ENCODE results near the gene CREB3L2. TPM values are rescaled to one million over a fixed set of nuclear protein-coding genes. Genes with fewer than 3 reads are reported as not detected.

CREB3L2 gene
- total RNA-seq, 1 donor from 2014 or later, result 8.4 TPM

DNA sequence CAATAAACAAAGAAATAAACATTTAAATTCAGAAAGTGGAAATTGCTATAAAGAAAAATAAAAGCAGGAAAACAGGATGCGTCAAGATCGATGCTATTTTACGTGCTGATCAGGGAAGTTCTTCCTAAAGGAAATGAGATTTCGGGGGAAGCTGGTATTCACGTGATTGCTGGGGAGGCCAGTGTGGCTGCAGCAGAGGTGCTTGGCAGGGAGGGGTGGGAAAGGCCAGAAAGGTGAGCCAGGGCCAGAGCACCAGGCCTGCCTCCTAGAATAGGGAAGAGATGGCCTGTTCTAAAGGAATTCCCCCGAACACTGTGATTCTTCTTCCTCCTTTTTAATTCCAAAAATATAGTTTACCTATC lies 923 bp upstream of the CREB3L2 start:
- Histone ChIP-seq H3K4me3 (ENCODE audit: low read depth, low read length) (no peak overlapping the region), H3K36me3 (ENCODE audit: control insufficient read depth, insufficient read depth, low read length) (no peaks in the 10 kb centered on the region), H3K27me3 (ENCODE audit: control insufficient read depth, insufficient read depth, low read length) (no peaks in the 10 kb centered on the region)
- TF ChIP-seq, protein P1, sequence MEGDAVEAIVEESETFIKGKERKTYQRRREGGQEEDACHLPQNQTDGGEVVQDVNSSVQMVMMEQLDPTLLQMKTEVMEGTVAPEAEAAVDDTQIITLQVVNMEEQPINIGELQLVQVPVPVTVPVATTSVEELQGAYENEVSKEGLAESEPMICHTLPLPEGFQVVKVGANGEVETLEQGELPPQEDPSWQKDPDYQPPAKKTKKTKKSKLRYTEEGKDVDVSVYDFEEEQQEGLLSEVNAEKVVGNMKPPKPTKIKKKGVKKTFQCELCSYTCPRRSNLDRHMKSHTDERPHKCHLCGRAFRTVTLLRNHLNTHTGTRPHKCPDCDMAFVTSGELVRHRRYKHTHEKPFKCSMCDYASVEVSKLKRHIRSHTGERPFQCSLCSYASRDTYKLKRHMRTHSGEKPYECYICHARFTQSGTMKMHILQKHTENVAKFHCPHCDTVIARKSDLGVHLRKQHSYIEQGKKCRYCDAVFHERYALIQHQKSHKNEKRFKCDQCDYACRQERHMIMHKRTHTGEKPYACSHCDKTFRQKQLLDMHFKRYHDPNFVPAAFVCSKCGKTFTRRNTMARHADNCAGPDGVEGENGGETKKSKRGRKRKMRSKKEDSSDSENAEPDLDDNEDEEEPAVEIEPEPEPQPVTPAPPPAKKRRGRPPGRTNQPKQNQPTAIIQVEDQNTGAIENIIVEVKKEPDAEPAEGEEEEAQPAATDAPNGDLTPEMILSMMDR (IDR thresholded peaks at IDR 0.05; ENCODE audit: insufficient read depth, low read length, severe bottlenecking), result no peak
- no peak for DNase-seq (ENCODE audit: low read depth)
- no peak for FAIRE-seq

DNA sequence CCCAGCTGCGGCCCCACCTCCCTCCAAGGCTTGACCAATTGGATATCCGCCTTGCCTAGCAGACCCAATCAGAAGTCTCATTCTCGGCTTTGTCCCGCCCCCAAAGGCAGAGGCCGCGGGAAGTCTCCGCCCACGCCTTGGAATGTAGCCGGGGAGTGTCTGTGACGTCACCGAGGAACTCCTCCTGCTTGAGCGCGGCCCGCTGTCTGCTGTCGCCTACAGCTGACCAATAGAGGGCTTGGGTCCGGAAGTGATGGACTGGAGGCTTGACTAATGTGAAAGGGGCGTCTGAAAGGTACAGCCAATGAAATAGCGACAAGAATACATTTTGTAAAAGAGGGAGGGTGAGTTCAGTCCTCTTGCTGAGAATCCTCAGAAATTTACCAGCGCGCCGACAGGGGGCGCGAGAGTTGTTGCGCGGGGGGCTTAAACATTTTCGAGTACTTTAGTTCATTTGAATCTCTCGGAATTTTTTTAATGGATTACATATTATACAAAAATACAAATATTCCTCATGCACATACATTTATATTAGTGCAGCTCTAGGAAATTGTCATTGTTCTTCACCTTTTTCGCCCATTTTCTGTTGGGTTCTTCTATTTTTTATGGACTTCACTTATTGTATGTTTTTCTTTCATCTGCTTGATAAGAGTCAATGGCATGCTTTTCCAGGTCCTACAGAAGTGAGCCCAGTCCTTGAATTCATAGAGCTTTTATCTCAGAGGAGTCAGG lies 376 bp upstream of the CREB3L2 start:
- peak; percentile 98 for DNase-seq (ENCODE audit: low read depth)
- TF ChIP-seq, protein P1 (IDR thresholded peaks at IDR 0.05; ENCODE audit: insufficient read depth, low read length, severe bottlenecking), result peak; percentile 72
- FAIRE-seq, result peak; percentile 76

DNA sequence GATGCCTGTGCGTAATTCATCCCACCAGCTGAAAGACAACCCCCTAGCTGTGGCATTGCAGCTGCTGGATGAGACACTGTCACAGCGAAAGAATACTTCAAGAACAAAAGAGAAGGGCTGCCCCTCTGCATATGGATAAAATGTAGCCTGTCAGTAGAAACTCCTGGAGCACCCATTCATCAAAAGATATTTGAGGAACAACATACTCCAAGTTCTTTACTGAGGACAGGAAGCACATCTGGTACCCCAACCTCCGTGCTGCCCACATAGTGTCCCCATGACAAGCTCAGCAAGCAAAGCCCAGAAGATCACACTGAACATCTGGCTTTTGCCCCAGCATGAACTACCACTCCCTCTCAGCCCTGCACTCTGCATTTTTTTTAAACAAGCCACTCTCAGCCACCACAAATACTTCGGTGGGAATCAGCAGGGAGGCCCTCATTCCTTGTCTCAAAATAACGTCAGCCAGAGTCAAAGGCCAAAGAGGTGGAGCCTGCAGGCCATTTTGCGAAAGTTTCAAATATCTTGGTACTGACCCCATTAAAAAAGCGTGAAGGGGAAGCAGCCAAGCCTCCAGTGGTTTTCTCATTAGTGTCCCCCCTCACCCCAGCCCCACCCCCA lies 1.7 kb downstream of the CREB3L2 start:
- peak; percentile 32 for DNase-seq (ENCODE audit: low read depth)
- Histone ChIP-seq H3K4me3 (ENCODE audit: low read depth, low read length) (peak overlapping the region; percentile 97), H3K27me3 (ENCODE audit: control insufficient read depth, insufficient read depth, low read length) (no peaks in the 10 kb centered on the region), H3K36me3 (ENCODE audit: control insufficient read depth, insufficient read depth, low read length) (no peaks in the 10 kb centered on the region)
- TF ChIP-seq, protein P1 (IDR thresholded peaks at IDR 0.05; ENCODE audit: insufficient read depth, low read length, severe bottlenecking), result no peak
- no peak for FAIRE-seq

More for the DNA sequence above, 376 bp upstream of the CREB3L2 start:
- Histone ChIP-seq H3K27me3 (ENCODE audit: control insufficient read depth, insufficient read depth, low read length) (no peaks in the 10 kb centered on the region), H3K36me3 (ENCODE audit: control insufficient read depth, insufficient read depth, low read length) (no peaks in the 10 kb centered on the region), H3K4me3 (ENCODE audit: low read depth, low read length) (peak overlapping the region; percentile 97)

DNA sequence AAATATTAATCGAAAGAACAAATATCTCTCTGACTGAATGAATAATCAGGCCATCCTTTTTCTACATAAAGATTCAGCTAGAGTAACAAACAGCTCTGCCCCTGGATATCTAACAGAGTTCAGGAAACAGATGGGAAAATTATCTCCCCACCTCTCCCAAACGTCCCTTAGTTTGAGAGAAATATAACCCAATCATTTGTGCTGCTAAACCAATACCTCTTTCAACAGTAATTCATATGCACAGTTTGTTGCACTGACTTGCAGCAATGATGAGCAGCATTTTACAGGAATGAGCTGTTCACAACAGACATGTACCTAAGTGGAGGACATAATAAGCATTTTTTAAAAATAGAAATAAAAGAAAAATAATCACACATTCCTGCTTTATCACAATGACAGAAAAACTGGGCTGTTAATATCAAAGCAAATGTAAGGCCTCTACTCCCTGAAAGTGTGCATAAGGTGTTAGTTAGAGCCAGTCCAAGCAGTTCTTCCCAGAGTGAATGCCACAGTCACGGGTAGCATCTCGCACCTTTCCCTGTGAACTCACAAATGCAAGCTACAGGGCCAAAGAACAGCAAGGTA lies 2.3 kb downstream of the CREB3L2 start:
- DNase-seq (ENCODE audit: low read depth) (peak; percentile 67), FAIRE-seq (no peak)
- peak overlapping the region; percentile 97 for H3K4me3 ChIP-seq (ENCODE audit: low read depth, low read length)

DNA sequence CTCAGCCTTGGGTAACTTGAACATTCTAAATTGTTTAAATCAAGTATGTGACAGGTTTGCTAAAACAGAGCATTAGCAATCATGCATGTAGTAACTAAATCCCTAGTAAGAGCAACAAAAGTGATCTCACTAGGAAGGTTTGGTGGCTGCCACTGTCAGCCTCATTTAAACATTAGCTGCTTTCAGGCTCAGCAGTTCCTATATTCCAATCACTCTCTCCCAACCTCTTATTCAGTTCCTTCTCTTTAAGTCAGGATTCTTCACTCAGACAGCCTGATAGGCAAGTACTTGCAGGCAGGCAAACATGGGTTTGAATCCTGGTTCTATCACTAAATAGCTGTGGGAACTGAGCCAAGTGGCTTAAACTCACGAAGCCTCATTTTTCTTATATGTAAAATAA lies 3.6 kb downstream of the CREB3L2 start:
- FAIRE-seq (no peak), DNase-seq (ENCODE audit: low read depth) (no peak)
- Histone ChIP-seq H3K27me3 (ENCODE audit: control insufficient read depth, insufficient read depth, low read length) (no peaks in the 10 kb centered on the region), H3K4me3 (ENCODE audit: low read depth, low read length) (no peak overlapping the region), H3K36me3 (ENCODE audit: control insufficient read depth, insufficient read depth, low read length) (no peaks in the 10 kb centered on the region)
- TF ChIP-seq, protein P1 (IDR thresholded peaks at IDR 0.05; ENCODE audit: insufficient read depth, low read length, severe bottlenecking), result no peak

More for the DNA sequence above, 2.3 kb downstream of the CREB3L2 start:
- no peaks in the 10 kb centered on the region for H3K27me3 ChIP-seq (ENCODE audit: control insufficient read depth, insufficient read depth, low read length)
- no peaks in the 10 kb centered on the region for H3K36me3 ChIP-seq (ENCODE audit: control insufficient read depth, insufficient read depth, low read length)
- TF ChIP-seq, protein P1 (IDR thresholded peaks at IDR 0.05; ENCODE audit: insufficient read depth, low read length, severe bottlenecking), result no peak

Data from bronchial epithelial cell (primary cell).